Measurements from ENCODE around the gene CTPS2.

Gene CTPS2

GRCh38 chrX:16711893-16712547 is 449 bp downstream of the CTPS2 start:
- no peak for DNase-seq

- DNase-seq = no peak
These were observed 1.2 kb downstream of the CTPS2 start for GRCh38 chrX:16711219-16711811.

- DNase-seq = no peak
These were observed 4.5 kb downstream of the CTPS2 start for GRCh38 chrX:16708016-16708415.

- no peak for DNase-seq
These were observed 7.1 kb downstream of the CTPS2 start for GRCh38 chrX:16705370-16705769.

- no peak for DNase-seq
These were observed 9.5 kb downstream of the CTPS2 start for GRCh38 chrX:16702700-16703599.

GRCh38 chrX:16700734-16701133 is 11.7 kb downstream of the CTPS2 start:
- DNase-seq = no peak

- no peak for DNase-seq
These were observed 13.1 kb downstream of the CTPS2 start for GRCh38 chrX:16699389-16699788.

- no peak for DNase-seq
These were observed 15.5 kb downstream of the CTPS2 start for GRCh38 chrX:16696956-16697355.

GRCh38 chrX:16695079-16695676 is 17.3 kb downstream of the CTPS2 start:
- peak in 1 of 2 experiments; percentile 10 for DNase-seq

GRCh38 chrX:16687514-16687913 is 25.0 kb downstream of the CTPS2 start:
- no peak for DNase-seq

- no peak for DNase-seq
These were observed 29.3 kb downstream of the CTPS2 start for GRCh38 chrX:16683007-16683664.

GRCh38 chrX:16678689-16679088 is 33.8 kb downstream of the CTPS2 start:
- DNase-seq = no peak

GRCh38 chrX:16671005-16671404 is 41.5 kb downstream of the CTPS2 start:
- peak in 1 of 2 experiments; percentile 2 for DNase-seq

- no peak for DNase-seq
These were observed 45.9 kb downstream of the CTPS2 start for GRCh38 chrX:16666541-16666940.

GRCh38 chrX:16665089-16665488 is 47.4 kb downstream of the CTPS2 start:
- DNase-seq = no peak

GRCh38 chrX:16664626-16665025 is 47.8 kb downstream of the CTPS2 start:
- DNase-seq = no peak

- DNase-seq = no peak
These were observed 48.4 kb downstream of the CTPS2 start for GRCh38 chrX:16664074-16664473.

- no peak for DNase-seq
These were observed 50.1 kb downstream of the CTPS2 start for GRCh38 chrX:16662402-16662801.

GRCh38 chrX:16661495-16661894 is 51.0 kb downstream of the CTPS2 start:
- no peak for DNase-seq

GRCh38 chrX:16659321-16659720 is 53.1 kb downstream of the CTPS2 start:
- no peak for DNase-seq

- no peak for DNase-seq
These were observed 54.2 kb downstream of the CTPS2 start for GRCh38 chrX:16658284-16658683.

- no peak for DNase-seq
These were observed 58.4 kb downstream of the CTPS2 start for GRCh38 chrX:16654093-16654492.

GRCh38 chrX:16653424-16653823 is 59.0 kb downstream of the CTPS2 start:
- DNase-seq = no peak
